Peyer's patch (tissue), 4 donors: Measurements from ENCODE around the gene WDR38. TPM values are rescaled to one million over a fixed set of nuclear protein-coding genes. Genes with fewer than 3 reads are reported as not detected.
A peak's percentile ranks its signal among the peaks of the same experiment; 100 is the strongest.

ENCODE experiments used
- DNase-seq, 3 donors: peaks; one replicate each; pipeline ENCODE4 v3.0.0-alpha.2; 2017 to 2019
- H3K27ac ChIP-seq, 4 donors: fragments of 200-600 bp; sonication (generic); one replicate each; pipeline ENCODE4 v1.5.1; 2016 to 2019
- H3K27me3 ChIP-seq, 2 donors: fragments of 200-600 bp; sonication (generic); one replicate each; pipeline ENCODE4 v1.5.1; 2019
- H3K36me3 ChIP-seq, 3 donors: fragments of 200-600 bp; sonication (generic); one replicate each; pipeline ENCODE4 v1.5.1; 2016 to 2019
- H3K4me1 ChIP-seq, 4 donors: fragments of 200-600 bp; sonication (generic); one replicate each; pipeline ENCODE4 v1.5.1; 2016 to 2019
- H3K4me3 ChIP-seq, 4 donors: fragments of 200-600 bp; sonication (generic); 1 replicate in 3 of 4; 2 replicates in 1 of 4; pipeline ENCODE4 v1.5.1; 2016 to 2019; ENCODE audit warnings: mild to moderate bottlenecking in 1 of 4
- H3K9me3 ChIP-seq, 4 donors: fragments of 200-600 bp; sonication (generic); one replicate each; pipeline ENCODE4 v1.5.1; 2016 to 2019; ENCODE audit warnings: mild to moderate bottlenecking in 1 of 4
- CTCF ChIP-seq, 6 experiments: fragments of 450-650 bp in 4 of 6; fragments of 200-600 bp in 2 of 6; sonication (generic) in 1 of 6; IDR thresholded peaks; one replicate each; pipeline ENCODE4 v1.5.1; 2017 to 2019; ENCODE audit warnings: antibody characterized with exemption in 6 of 6, mild to moderate bottlenecking in 3 of 6, moderate library complexity in 1 of 6
- POLR2A ChIP-seq, 2 donors: fragments of 450-650 bp; IDR thresholded peaks; one replicate each; pipeline ENCODE4 v1.5.1; 2017; ENCODE audit warnings: antibody characterized with exemption in 2 of 2, mild to moderate bottlenecking in 2 of 2, moderate library complexity in 2 of 2
- total RNA-seq, 4 donors: library from RNA; depleted of rRNA; stranded (reverse); fragments of >200 nt; gene quantifications; one replicate each; pipeline ENCODE4 v1.1.0, GENCODE V29; 2016

WDR38 gene
- total RNA-seq, 4 donors from 2014 or later, result not detected

DNA sequence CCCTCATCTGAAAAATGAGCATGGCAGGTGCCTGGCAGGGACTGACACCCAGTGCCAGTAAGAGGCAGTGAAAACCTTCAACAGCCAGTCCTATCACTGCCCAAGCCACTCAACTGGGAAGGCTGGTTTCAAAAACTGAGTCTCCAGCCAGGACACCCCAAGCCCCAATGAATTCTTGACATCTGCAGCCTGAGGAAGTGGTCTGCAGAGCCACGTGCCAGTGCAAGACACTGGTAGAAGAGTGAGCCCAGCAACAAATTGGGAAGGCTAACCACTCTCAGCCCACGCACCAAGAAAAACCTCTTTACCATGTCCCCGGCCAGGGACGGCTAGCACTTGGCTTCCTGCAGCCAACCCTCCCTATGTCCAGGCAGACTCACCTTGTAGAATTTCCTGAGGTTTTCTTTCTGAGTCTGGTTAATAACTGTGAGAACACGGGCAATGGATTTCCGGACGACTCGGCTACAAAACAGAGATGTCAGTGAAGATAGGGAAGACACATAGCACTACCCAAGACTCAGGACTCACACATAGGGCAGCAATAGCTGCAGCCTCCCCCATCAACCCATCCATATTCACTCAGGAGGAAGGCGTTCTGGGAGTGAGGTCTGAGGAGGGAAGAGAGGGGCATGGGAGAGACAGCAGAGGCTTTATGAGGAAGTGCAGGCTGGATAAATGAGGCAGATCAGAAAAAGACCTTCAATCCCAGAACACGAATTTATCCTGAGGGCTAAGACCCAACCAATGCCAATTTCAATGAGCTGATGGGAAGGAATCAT lies 6.7 kb downstream of the WDR38 start:
- Histone ChIP-seq H3K36me3 (peaks cover 0 to 35% (median 0%) of the 10 kb centered on the region in 3 donors), H3K4me3 (peak overlapping the region in 3 of 4 donors; percentile 74 to 76 (median 75)), H3K9me3 (no peaks in the 10 kb centered on the region), H3K4me1 (peaks cover 6 to 34% (median 8%) of the 10 kb centered on the region in 4 donors), H3K27ac (peak overlapping the region in 1 of 4 donors; percentile 31), H3K27me3 (no peaks in the 10 kb centered on the region)
- DNase-seq, result no peak
- TF ChIP-seq CTCF (IDR thresholded peaks at IDR 0.05), result no peak
- no peak for TF ChIP-seq POLR2A (IDR thresholded peaks at IDR 0.05)

DNA sequence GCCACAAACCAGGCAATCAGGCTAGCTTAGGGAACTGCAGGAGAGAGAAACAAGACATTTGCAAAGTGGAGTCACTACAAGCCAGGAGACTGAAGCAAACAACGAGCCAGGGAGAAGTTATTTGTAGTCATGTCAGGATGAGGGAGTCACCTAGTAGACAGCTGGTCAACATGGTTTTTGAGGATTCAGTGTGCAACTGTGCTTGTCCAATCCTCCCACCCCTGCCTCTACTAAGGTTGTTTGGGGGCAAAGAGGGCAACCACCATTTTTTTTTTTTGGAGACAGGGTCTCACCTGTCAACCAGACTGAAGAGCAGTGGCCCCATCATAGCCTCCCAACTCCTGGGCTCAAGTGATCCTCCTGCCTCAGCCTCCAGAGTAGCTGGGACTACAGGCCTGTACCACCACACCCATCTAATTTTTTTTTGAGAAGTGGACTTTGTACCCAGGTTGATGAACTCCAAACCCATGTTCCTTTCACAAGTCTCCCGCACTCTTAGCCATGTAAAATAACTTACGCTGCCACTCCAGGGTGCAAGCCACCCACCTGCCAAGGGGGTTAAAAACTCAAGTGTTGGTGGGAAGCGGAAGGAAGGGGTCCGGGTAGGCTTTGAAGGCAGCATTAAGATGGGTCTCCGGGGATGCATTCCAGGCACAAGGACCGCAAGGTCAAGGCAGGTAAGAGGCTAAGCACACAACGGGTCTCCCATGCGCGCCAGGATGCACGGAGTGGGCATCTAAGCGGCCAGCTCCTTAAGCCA lies 7.5 kb downstream of the WDR38 start:
- peaks cover 6 to 34% (median 8%) of the 10 kb centered on the region in 4 donors for H3K4me1 ChIP-seq
- peaks cover 0 to 35% (median 0%) of the 10 kb centered on the region in 3 donors for H3K36me3 ChIP-seq
- TF ChIP-seq POLR2A (IDR thresholded peaks at IDR 0.05) (no peak), CTCF (IDR thresholded peaks at IDR 0.05) (no peak)
- no peak for DNase-seq
- H3K9me3 ChIP-seq, result no peaks in the 10 kb centered on the region
- peak overlapping the region; percentile 91 to 94 (median 92) for H3K27ac ChIP-seq
- no peaks in the 10 kb centered on the region for H3K27me3 ChIP-seq
- H3K4me3 ChIP-seq, result peak overlapping the region; percentile 74 to 93 (median 76)

GRCh38 chr9:124861342-124862229 lies 8.3 kb downstream of the WDR38 start, which contains the start of the genes ARPC5L and RPL35:
TSS of gene ARPC5L (plus strand) at chr9:124862130. CDS start at chr9:124869291, 7,161 bp downstream.
TSS of gene RPL35 (minus strand) at chr9:124861957. CDS start at chr9:124861912, 45 bp downstream.
- peaks cover 6 to 34% (median 8%) of the 10 kb centered on the region in 4 donors for H3K4me1 ChIP-seq
- peak within 1 kb of the TSS; percentile 74 to 93 (median 76) for H3K4me3 ChIP-seq
- H3K36me3 ChIP-seq, result peaks cover 0 to 35% (median 0%) of the 10 kb centered on the region in 3 donors
- TF ChIP-seq POLR2A (IDR thresholded peaks at IDR 0.05) (peak; percentile 76 to 84), CTCF (IDR thresholded peaks at IDR 0.05) (peak in 4 of 6 experiments; percentile 34 to 47 (median 38))
- DNase-seq, result peak; percentile 95 to 98 (median 96)
- no peaks in the 10 kb centered on the region for H3K9me3 ChIP-seq
- H3K27me3 ChIP-seq, result no peaks in the 10 kb centered on the region
- H3K27ac ChIP-seq, result peak within 1 kb of the TSS; percentile 91 to 94 (median 92)

GRCh38 chr9:124863371-124863871 lies 10.2 kb downstream of the WDR38 start:
- Histone ChIP-seq H3K36me3 (peaks cover 0 to 21% (median 0%) of the 10 kb centered on the region in 3 donors), H3K4me3 (no peak overlapping the region), H3K27me3 (no peaks in the 10 kb centered on the region), H3K9me3 (no peaks in the 10 kb centered on the region), H3K4me1 (peaks cover 6 to 41% (median 8%) of the 10 kb centered on the region in 4 donors), H3K27ac (peak overlapping the region in 3 of 4 donors; percentile 64 to 92 (median 91))
- no peak for DNase-seq
- no peak for TF ChIP-seq POLR2A (IDR thresholded peaks at IDR 0.05)
- no peak for TF ChIP-seq CTCF (IDR thresholded peaks at IDR 0.05)
